NCI-H187 (cell line): ENCODE measurements around the gene GHR.
"Not testable (repeated sequence)": the region's sequence is repeated elsewhere in the genome, so short reads cannot be mapped to it uniquely, and the experiment has no call there.

Experiments
- DNase-seq, 2 experiments: peaks; one replicate each; lab custom pipeline; 2025; lab: John Stamatoyannopoulos, UW

Gene GHR

GRCh38 chr5:42569953-42570548, 146.8 kb downstream of the GHR start:
- DNase-seq, result no peak

- DNase-seq, result no peak
Measured at GRCh38 chr5:42570966-42571960, 148.0 kb downstream of the GHR start.

- DNase-seq, result no peak
Measured at GRCh38 chr5:42572313-42572712, 149.1 kb downstream of the GHR start.

- no peak for DNase-seq
Measured at GRCh38 chr5:42573386-42573785, 150.1 kb downstream of the GHR start.

GRCh38 chr5:42575914-42576313, 152.7 kb downstream of the GHR start:
- DNase-seq, result not testable (repeated sequence)

- DNase-seq, result not testable (repeated sequence)
Measured at GRCh38 chr5:42578901-42579300, 155.7 kb downstream of the GHR start.

GRCh38 chr5:42579320-42579719, 156.1 kb downstream of the GHR start:
- DNase-seq, result no peak

GRCh38 chr5:42581845-42582244, 158.6 kb downstream of the GHR start:
- no peak for DNase-seq

- no peak for DNase-seq
Measured at GRCh38 chr5:42582723-42583122, 159.5 kb downstream of the GHR start.

GRCh38 chr5:42583322-42583721, 160.1 kb downstream of the GHR start:
- DNase-seq, result no peak

GRCh38 chr5:42586625-42587024, 163.4 kb downstream of the GHR start:
- DNase-seq, result no peak

- DNase-seq, result no peak
Measured at GRCh38 chr5:42587096-42587723, 164.0 kb downstream of the GHR start.

GRCh38 chr5:42590566-42590965, 167.3 kb downstream of the GHR start:
- DNase-seq, result no peak

GRCh38 chr5:42591015-42591414, 167.8 kb downstream of the GHR start:
- no peak for DNase-seq

GRCh38 chr5:42592401-42593140, 169.3 kb downstream of the GHR start:
- no peak for DNase-seq

GRCh38 chr5:42593591-42593990, 170.4 kb downstream of the GHR start:
- DNase-seq, result no peak

- DNase-seq, result no peak
Measured at GRCh38 chr5:42595597-42595996, 172.4 kb downstream of the GHR start.

GRCh38 chr5:42596817-42597216, 173.6 kb downstream of the GHR start:
- no peak for DNase-seq

- DNase-seq, result no peak
Measured at GRCh38 chr5:42597318-42597937, 174.2 kb downstream of the GHR start.

GRCh38 chr5:42598311-42598710, 175.1 kb downstream of the GHR start:
- no peak for DNase-seq

GRCh38 chr5:42599106-42599505, 175.9 kb downstream of the GHR start:
- no peak for DNase-seq

- no peak for DNase-seq
Measured at GRCh38 chr5:42600441-42600840, 177.2 kb downstream of the GHR start.
